HK-2 (cell line): ENCODE results near the gene DHX9.

ENCODE experiments used
- DNase-seq: peaks from one replicate; pipeline ENCODE4 v3.0.0-alpha.2; 2018; ENCODE audit not compliant: unreplicated experiment

The DHX9 gene

DNA sequence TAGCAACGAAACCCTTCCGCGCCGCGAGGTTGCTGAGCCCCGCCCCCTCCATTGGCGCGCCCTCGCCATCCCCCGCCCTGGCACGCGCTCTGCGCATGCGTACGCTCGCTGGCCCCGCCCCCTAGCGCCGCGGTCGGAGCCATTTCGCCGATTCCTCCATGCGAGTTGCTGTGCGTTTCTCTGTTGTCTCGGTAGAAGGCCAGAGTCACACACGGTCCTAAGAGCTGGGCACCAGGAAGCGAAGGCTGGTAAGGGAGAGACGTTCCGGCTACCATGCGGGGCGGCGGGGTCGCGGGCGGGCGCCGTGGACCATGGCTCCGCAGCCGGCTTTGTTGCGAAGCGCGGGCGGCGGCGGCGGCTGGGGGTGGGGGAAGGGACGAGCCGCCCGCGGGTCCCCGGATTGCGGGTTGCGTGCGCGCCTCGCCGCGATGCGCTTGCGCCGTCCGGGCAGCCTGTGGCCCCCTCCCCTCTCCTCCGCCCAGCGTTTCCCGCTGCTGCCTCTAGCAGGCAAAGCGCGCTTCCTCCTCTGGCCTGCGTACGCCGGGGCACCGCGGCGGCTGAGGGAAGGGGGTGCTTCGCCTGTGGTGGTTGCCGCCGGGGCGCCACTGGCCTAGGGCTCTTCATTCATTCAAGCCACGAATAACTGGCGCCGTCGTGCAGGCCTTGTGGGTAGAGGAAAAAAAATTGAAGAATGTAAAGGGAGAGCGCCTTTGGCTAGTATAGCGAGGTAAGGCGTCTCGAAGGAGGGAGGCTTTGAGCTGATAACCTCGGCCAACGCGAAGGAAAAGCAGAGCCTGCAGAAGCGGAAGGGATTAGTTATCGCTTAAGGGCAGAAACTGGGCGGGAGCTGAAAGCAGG, at the start of gene DHX9:
DHX9 (plus strand) TSS at position 139 of the 858 bp plus-strand sequence. CDS start 3,220 bp downstream, outside the sequence.
- peak; percentile 95 for DNase-seq

DNA sequence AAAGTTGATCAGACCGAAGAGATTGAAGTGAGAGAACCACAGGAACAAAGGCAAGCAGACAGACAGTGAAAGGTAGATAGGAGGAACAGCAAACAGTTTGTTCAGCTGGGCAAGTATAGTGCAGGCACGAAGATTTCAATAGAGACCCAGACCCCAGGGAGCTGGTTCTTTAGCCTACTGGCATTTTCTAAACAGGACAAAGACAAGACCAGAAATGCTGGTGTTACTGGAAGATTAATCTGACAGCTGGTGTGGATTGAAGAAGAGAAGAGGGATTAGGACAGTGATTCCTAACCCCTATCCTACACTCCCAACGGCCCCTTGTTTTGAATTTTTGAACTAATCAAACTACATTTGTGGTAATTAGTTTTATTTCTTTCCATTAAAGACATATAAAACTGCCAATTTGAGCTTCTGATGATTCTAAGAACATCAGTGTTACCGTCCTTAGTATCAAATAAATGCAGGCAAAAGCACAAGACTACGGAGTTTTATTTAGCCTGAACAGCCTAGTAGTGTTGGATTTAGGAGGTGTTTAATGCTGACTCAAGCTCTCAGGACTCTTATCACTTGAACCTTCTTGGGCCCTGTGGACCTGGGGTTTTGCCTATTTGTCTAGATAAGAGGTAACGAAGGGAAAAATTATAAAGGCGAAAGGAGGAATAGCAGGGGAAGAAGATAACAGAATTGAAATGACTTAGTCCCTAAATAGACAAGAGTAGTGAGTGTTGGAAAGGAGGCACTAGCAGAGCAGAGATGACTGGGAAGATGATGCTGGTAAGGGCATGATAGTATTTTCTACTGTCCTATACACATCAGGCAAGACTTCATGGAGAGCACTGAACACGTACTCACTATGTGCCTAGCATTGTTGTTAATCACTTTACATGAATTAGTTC, 47.6 kb upstream of the DHX9 start:
- no peak for DNase-seq

DNA sequence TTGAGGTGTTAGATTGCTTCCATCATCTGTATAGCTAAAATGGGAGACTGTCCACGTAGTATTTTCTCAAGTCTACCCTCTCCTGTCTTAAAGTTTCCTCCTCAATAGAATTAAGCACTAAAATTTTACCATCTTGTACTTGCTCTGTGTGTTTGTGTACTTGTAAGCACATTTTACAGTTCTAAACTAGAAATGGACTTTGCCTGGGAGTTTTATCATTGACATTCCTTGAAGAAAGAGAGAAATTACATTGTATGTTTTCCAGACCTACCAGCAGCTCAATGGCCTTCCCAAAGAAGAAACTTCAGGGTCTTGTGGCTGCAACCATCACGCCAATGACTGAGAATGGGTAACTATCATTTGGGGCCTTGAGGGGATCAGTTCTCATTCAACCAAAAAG, 45.1 kb upstream of the DHX9 start:
- DNase-seq = no peak

DNA sequence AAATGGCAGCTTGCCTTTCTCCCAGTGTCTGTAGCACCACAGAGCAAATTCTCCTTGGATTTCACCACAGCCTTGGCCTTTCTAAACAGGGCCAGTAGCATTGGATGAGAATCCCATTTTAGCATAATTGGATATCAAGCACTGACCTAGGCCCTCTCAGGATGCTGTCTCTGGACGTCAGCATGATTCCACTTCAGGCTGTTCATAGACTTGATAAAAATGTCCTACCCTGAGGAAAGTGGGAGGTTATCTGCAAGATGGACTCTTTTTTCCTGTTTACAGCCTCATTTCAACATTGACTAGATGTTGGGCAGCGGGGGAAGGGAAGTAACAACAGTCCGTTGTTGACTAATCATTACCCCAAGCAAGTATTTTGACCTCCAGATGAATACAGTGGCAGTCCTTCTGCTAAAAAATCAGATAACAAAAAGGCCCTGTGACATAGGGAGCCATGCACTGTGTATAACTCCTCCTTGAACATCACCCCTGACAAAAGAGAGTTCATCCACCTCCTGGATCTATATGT, 44.4 kb upstream of the DHX9 start:
- DNase-seq = no peak

DNA sequence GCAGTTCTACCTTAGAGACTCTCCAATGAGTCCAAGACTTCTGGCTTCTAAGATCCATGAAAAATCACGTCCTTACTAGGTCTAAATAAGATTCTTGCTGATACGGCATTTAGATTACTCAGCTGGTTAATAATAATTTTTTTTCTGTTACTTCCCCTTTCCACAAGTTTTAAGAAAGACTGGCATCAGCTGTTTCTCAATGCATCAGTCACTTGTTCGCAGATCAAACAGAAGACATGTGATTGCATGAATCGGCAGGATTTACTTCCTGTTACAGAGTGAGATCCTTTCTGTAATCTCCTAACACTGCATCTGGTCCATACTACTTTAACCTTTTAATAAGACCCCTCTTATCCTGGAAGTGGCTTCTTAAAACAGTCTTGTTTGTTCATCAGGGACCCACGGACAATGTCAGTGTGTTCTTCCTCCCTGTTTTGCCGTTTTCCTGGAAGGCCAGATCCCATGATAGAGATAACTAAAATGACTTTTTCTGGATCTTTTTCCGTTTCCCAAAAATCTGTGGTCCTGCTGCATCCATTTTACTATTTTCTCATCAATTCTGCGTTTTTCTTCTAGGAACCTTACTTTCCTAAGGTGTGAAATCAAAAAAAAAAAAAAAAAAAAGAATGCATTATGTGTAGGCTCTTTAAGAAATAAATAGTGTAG, 43.5 kb upstream of the DHX9 start:
- no peak for DNase-seq

- DNase-seq = no peak
Observed at GRCh38 chr1:182802006-182802803, 36.9 kb upstream of the DHX9 start.

DNA sequence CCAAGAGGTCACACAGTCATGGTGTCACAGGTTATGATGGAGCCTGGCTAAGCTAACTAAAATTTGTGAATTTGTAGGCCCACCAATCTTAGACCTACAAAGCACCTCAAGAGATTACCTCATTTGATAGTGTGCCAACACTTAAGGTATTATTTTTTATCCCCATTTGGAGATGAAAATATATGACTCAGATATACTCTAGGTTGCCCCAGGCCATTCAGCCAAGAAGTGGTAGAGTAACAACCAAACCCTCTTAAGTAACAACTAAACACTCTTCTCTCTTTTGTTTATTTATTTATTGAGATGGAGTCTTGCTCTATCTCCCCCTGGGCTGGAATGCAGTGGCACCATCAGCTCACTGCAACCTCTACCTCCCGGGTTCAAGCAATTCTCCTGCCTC, 35.3 kb upstream of the DHX9 start:
- DNase-seq = no peak

DNA sequence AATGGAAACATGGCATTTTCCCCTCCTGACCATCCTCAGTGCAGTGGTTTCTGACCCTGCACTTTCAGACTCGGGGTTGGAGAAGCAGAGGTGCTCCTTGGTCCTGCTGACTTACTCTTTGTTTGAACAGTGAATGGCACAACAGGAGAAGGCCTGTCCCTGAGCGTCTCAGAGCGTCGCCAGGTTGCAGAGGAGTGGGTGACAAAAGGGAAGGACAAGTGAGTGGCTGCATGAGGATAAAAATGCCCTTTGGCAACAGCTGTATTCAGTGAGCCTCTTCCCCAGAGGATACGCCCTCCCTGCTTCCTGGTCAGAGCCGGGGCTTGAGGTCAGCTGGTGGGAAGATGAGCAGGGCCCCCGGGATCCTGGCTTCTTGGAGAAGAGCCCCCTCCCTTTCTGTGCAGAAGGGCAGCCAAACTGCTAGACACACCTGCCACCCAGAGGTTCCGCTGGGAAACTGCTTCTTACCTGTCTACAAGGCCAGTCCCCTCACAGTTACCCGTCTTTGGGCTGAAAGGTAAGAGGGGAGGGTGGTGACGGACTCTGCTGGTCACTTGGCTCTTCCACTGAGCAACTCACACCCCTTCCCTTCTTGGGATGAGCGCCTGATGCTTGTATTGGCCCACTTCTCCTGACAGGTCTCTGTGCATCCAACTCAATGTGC, 33.0 kb upstream of the DHX9 start:
- no peak for DNase-seq

DNA sequence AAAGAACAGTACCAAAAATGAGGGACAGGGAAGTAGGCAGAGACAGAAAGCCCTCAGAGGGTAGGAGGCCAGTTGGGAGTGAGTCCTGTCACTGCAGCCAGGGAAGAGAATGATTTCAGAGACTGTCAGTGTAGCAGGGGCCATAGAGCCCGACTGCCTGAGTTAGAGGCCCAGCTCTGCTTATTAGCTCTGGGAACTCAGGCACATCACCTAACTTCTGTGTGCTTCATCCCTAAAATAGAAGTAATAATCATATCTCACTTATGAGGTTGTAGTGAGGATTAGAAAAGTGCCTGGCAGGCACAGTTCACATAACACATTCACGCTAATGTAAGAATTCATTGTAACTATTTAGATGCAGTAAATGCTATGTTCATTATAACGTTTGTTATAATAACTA, 31.2 kb upstream of the DHX9 start:
- no peak for DNase-seq

- DNase-seq = no peak
Observed at GRCh38 chr1:182809414-182809957, 29.7 kb upstream of the DHX9 start.

DNA sequence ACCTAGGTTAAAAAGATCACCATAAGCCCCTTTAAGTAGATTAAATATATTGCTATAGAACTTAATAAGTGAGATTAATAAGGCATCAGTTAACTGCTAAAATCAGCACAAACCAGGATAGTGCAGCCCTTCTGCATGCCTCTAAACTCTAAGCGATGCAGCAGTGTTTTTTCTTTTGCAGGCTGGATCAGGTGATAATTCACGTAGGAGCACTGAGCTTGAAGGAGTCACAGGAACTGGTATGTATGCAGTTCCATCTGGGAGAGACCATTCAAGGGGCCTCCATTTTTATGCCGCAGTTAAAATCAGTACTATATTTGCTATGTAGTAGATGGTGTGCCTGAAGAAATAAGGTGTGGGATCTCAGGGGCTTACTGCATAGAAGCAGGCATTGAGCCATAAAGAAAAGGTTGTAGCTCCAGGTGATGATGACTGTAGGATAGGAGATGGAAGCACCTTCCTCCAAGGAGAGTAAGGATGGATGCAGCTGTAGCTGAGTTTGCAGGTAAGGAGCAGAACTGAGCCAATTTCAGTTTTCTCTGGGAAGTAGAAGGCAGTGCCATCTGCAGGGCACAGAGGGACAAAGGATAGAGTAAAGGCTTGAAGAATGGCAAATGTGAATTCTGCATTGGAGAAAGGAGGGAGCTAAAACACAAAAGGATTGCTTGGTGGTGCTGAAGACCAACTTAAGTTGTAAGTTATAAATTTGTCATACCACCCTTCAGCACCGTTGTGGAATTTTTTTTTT, 27.0 kb upstream of the DHX9 start:
- no peak for DNase-seq

DNA sequence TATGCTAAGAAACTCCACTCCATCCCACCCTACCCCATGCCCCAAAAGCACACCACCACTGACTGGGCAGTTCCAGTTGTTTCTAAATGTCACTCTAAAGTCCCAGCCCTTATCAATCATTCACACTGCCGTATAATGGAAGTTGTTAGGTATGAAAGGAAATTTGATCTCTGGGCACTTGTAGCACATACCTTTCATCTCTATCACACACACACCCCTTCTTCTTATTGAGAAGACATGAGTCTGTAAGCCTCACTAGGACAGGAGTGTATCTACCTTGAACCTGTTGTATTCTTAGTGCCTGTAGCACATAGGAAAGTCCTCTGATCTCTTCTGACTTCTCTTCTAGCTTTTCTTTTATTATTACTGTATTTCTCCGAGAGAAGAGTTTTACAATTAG, 22.3 kb upstream of the DHX9 start:
- DNase-seq = no peak

DNA sequence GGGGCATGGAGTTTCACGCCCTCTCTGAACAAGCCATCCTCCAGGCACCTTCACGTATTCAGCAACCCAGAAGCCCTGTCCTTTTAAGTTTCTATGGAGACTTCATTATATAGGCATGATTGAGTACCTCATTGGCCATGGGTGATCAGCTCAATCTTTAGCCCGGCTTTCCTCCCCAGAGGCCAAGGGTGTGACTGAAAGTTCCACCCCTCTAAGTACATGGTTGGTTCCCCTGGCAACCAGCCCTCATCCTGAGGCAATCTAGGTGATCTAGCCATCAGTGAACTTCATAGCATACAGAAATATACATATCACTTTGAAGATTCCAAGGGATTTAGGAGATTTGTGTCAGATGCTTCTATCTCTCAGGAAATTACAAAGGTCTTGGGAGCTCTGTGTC, 21.3 kb upstream of the DHX9 start:
- no peak for DNase-seq

DNA sequence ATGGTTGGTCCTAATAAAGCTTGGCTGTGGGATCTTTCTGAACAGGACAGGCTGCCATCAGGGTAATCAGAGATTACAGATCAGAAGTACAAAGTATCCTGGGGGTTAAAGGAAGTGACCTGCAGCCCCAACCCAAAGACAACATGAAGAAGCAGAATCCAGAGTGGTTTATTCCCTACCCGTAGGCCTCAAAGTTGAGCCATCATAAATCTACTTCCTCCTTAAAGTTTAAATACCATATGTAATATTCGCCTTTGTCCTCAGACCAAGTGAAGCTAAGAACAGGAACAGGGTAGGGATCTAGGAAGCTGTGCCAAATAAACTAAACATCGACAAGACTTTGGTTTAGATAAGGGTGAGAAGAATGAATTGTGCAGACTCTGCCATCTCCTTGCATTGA, 15.9 kb upstream of the DHX9 start:
- no peak for DNase-seq

GRCh38 chr1:182826892-182827291, 12.3 kb upstream of the DHX9 start:
- no peak for DNase-seq

DNA sequence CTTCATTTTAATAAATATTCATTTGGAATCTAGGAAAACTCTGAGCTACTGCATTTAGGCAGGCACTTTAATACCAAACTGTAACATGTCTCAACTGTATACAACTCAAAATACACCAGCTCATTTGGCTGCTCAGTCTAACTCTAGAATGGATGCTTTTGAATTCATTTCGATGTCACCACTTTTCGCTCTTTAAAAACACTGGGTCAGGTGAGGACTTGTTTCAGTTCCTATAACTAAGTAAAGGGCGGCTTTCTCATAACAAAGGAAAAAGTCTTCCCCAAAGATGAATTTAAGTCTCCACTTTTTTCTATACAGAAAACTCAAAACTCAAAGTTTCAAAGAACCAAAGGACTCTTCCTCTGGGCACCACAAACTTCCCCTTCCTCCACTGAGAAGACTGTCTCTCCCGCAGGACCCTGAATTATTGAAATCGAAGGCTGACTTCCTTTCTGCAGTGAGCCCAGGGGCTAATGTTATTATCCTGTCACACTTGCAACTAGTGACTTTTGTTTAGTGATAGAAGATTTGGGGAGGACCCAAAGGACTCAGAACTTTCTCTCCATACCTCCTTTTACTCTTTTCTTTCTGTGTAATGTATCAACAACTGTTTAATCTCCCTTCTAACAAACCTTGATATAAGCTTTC, 9.7 kb upstream of the DHX9 start:
- no peak for DNase-seq

DNA sequence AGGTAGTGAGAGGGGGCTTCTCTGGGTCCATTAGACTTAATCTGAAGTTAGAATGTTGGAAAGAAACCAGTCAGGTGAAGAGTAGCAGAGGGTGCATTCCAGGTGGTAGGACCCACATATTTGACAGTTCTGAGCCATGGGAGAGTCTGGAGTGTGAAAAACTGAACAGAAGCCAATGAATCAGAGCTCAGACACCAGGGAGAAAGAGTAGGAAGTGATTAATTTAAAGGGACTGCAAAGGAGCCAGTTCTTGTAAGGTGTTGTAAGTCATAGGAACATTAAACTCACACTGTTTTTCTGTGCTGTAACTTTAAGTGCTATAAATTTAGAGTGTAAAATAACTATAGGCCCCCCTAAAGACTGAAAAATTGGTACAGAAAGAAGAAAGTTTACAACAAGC, 5.9 kb upstream of the DHX9 start:
- no peak for DNase-seq

GRCh38 chr1:182834326-182834725, 4.8 kb upstream of the DHX9 start:
- DNase-seq = no peak

- no peak for DNase-seq
Observed at GRCh38 chr1:182835806-182836205, 3.3 kb upstream of the DHX9 start.
